ENCODE results near the gene MMP11. TPM values are rescaled to one million over a fixed set of nuclear protein-coding genes. Genes with fewer than 3 reads are reported as not detected.

MMP11 gene
- total and polyA plus RNA-seq, 2 of the 13 experiments (the other 11 are each of a cell fraction or from before 2014, with no cell fraction given), result 8.9 to 28.6 TPM

DNA sequence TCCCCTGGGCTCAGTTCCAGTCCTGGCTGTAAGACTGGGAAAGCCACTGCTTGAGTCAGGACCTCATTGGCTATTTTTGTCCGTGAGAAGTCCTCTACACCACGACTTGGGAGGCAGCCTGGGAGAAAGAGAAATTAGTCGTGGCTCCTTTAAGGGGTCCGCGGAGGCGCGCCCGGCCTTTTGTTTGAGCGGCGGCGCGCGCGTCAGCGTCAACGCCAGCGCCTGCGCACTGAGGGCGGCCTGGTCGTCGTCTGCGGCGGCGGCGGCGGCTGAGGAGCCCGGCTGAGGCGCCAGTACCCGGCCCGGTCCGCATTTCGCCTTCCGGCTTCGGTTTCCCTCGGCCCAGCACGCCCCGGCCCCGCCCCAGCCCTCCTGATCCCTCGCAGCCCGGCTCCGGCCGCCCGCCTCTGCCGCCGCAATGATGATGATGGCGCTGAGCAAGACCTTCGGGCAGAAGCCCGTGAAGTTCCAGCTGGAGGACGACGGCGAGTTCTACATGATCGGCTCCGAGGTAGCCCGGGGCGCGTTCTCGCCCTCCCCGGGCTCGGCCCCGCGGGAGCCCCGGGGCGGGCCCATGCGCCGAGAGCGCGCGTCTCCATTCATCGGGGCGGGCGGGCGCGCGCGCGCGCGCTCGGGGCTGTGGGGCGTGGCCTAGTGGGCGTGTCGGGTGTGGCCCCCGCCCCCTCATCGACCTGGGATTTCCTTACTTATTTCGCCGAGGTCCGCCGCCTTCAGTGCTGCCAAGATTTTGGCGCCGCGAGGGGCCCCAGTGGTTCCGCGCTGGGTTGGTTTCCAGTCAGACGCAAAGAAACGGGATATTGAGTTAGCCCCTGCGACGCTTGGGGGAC is 14.3 kb downstream of the MMP11 start, which contains the start of gene SMARCB1 (continued):
- TF ChIP-seq ZNF253 (CRISPR knock-in tag; IDR thresholded peaks at IDR 0.05; ENCODE audit: borderline replicate concordance) (no peak), NFE2L1 (CRISPR knock-in tag; IDR thresholded peaks at IDR 0.05; ENCODE audit: borderline replicate concordance) (no peak), ZNF720 (CRISPR knock-in tag; IDR thresholded peaks at IDR 0.05) (no peak), KDM2A (CRISPR knock-in tag; IDR thresholded peaks at IDR 0.05; ENCODE audit: borderline replicate concordance, low read depth) (peak; percentile 56; the same call in 1 of the 2 replicates), JDP2 (CRISPR knock-in tag; IDR thresholded peaks at IDR 0.05; ENCODE audit: borderline replicate concordance) (no peak), NKX3-1 (CRISPR knock-in tag; IDR thresholded peaks at IDR 0.05) (0 out of 2 replicates have a peak, but pooled peaks have one; percentile 47), ZNF180 (CRISPR knock-in tag; IDR thresholded peaks at IDR 0.05; ENCODE audit: borderline replicate concordance, low read depth) (no peak), ZNF792 (CRISPR knock-in tag; IDR thresholded peaks at IDR 0.05) (no peak; the same call in 1 of the 2 replicates), SIN3B (IDR thresholded peaks at IDR 0.05; ENCODE audit: low read length) (no peak)
- TF ChIP-seq, protein P1, sequence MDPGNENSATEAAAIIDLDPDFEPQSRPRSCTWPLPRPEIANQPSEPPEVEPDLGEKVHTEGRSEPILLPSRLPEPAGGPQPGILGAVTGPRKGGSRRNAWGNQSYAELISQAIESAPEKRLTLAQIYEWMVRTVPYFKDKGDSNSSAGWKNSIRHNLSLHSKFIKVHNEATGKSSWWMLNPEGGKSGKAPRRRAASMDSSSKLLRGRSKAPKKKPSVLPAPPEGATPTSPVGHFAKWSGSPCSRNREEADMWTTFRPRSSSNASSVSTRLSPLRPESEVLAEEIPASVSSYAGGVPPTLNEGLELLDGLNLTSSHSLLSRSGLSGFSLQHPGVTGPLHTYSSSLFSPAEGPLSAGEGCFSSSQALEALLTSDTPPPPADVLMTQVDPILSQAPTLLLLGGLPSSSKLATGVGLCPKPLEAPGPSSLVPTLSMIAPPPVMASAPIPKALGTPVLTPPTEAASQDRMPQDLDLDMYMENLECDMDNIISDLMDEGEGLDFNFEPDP (CRISPR knock-in tag; conservative IDR thresholded peaks at IDR 0.05), result no peak
- TF ChIP-seq, protein P2, sequence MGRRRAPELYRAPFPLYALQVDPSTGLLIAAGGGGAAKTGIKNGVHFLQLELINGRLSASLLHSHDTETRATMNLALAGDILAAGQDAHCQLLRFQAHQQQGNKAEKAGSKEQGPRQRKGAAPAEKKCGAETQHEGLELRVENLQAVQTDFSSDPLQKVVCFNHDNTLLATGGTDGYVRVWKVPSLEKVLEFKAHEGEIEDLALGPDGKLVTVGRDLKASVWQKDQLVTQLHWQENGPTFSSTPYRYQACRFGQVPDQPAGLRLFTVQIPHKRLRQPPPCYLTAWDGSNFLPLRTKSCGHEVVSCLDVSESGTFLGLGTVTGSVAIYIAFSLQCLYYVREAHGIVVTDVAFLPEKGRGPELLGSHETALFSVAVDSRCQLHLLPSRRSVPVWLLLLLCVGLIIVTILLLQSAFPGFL (CRISPR knock-in tag; IDR thresholded peaks at IDR 0.05), result no peak
- TF ChIP-seq, protein P3, sequence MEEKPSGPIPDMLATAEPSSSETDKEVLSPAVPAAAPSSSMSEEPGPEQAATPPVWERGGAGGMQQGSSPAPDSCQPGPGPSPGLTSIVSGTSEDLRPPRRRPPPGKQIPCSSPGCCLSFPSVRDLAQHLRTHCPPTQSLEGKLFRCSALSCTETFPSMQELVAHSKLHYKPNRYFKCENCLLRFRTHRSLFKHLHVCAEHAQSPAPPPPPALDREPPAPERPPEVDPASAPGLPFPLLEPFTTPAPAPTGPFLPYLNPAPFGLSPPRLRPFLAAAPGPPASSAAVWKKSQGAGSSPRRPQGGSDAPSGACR (CRISPR knock-in tag; IDR thresholded peaks at IDR 0.05), result no peak
- TF ChIP-seq, protein P4, sequence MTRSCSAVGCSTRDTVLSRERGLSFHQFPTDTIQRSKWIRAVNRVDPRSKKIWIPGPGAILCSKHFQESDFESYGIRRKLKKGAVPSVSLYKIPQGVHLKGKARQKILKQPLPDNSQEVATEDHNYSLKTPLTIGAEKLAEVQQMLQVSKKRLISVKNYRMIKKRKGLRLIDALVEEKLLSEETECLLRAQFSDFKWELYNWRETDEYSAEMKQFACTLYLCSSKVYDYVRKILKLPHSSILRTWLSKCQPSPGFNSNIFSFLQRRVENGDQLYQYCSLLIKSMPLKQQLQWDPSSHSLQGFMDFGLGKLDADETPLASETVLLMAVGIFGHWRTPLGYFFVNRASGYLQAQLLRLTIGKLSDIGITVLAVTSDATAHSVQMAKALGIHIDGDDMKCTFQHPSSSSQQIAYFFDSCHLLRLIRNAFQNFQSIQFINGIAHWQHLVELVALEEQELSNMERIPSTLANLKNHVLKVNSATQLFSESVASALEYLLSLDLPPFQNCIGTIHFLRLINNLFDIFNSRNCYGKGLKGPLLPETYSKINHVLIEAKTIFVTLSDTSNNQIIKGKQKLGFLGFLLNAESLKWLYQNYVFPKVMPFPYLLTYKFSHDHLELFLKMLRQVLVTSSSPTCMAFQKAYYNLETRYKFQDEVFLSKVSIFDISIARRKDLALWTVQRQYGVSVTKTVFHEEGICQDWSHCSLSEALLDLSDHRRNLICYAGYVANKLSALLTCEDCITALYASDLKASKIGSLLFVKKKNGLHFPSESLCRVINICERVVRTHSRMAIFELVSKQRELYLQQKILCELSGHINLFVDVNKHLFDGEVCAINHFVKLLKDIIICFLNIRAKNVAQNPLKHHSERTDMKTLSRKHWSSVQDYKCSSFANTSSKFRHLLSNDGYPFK (CRISPR knock-in tag; IDR thresholded peaks at IDR 0.05; ENCODE audit: borderline replicate concordance), result no peak
- TF ChIP-seq, protein P5, sequence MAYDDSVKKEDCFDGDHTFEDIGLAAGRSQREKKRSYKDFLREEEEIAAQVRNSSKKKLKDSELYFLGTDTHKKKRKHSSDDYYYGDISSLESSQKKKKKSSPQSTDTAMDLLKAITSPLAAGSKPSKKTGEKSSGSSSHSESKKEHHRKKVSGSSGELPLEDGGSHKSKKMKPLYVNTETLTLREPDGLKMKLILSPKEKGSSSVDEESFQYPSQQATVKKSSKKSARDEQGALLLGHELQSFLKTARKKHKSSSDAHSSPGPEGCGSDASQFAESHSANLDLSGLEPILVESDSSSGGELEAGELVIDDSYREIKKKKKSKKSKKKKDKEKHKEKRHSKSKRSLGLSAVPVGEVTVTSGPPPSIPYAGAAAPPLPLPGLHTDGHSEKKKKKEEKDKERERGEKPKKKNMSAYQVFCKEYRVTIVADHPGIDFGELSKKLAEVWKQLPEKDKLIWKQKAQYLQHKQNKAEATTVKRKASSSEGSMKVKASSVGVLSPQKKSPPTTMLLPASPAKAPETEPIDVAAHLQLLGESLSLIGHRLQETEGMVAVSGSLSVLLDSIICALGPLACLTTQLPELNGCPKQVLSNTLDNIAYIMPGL (CRISPR knock-in tag; IDR thresholded peaks at IDR 0.05; ENCODE audit: borderline replicate concordance in 1 of 2, low read depth in 1 of 2), result peak in 1 of 2 experiments; percentile 70; a peak in 3 of 4 replicates
- TF ChIP-seq, protein P6, sequence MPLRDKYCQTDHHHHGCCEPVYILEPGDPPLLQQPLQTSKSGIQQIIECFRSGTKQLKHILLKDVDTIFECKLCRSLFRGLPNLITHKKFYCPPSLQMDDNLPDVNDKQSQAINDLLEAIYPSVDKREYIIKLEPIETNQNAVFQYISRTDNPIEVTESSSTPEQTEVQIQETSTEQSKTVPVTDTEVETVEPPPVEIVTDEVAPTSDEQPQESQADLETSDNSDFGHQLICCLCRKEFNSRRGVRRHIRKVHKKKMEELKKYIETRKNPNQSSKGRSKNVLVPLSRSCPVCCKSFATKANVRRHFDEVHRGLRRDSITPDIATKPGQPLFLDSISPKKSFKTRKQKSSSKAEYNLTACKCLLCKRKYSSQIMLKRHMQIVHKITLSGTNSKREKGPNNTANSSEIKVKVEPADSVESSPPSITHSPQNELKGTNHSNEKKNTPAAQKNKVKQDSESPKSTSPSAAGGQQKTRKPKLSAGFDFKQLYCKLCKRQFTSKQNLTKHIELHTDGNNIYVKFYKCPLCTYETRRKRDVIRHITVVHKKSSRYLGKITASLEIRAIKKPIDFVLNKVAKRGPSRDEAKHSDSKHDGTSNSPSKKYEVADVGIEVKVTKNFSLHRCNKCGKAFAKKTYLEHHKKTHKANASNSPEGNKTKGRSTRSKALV (CRISPR knock-in tag; IDR thresholded peaks at IDR 0.05), result no peak
- TF ChIP-seq, protein P7, sequence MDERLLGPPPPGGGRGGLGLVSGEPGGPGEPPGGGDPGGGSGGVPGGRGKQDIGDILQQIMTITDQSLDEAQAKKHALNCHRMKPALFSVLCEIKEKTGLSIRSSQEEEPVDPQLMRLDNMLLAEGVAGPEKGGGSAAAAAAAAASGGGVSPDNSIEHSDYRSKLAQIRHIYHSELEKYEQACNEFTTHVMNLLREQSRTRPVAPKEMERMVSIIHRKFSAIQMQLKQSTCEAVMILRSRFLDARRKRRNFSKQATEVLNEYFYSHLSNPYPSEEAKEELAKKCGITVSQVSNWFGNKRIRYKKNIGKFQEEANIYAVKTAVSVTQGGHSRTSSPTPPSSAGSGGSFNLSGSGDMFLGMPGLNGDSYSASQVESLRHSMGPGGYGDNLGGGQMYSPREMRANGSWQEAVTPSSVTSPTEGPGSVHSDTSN (CRISPR knock-in tag; IDR thresholded peaks at IDR 0.05), result no peak
